ENCODE results near the gene PHAF1. TPM values are rescaled to one million over a fixed set of nuclear protein-coding genes. Genes with fewer than 3 reads are reported as not detected.

The PHAF1 gene
- total and polyA plus RNA-seq, 2 donors (not counting 1 experiment from before 2014, with no cell fraction given): 18.8 to 20.7 TPM

- H3K4me3 ChIP-seq (ENCODE audit: control extremely low read depth in 1 of 5, extremely low read depth in 1 of 5, insufficient read depth in 1 of 5, low read depth in 2 of 5, low read length in 4 of 5): no peak overlapping the region
- Mint-ChIP-seq H3K4me3 (no peak overlapping the region), H3K9me3 (ENCODE audit: insufficient read depth) (no peaks in the 10 kb centered on the region), H3K4me1 (peaks cover 40% of the 10 kb centered on the region), H3K27me3 (peaks cover 58% of the 10 kb centered on the region), H3K27ac (no peak overlapping the region)
- no peak for DNase-seq
- peaks cover 0 to 95% (median 64%) of the 10 kb centered on the region in 4 experiments for H3K27me3 ChIP-seq (replicated peaks in 1 of 4; ENCODE audit: control extremely low read depth in 1 of 4, control insufficient read depth in 3 of 4, insufficient read depth in 4 of 4, low read length in 3 of 4)
- CTCF ChIA-PET: no interaction called here
- TF ChIP-seq EZH2 (IDR thresholded peaks at IDR 0.05; ENCODE audit: borderline replicate concordance, insufficient read depth, low read depth, low read length, poor library complexity, severe bottlenecking): no peak
- no peak for TF ChIP-seq CTCF (IDR thresholded peaks at IDR 0.05)
- no peak for ATAC-seq (ENCODE audit: low read depth)
- no peak overlapping the region for H3K9ac ChIP-seq (ENCODE audit: low read length)
- H3K36me3 ChIP-seq (replicated peaks in 1 of 2; ENCODE audit: control extremely low read depth in 1 of 2, control insufficient read depth in 1 of 2, extremely low read depth in 1 of 2, insufficient read depth in 2 of 2, low read length in 1 of 2): no peaks in the 10 kb centered on the region
- H4K20me1 ChIP-seq (ENCODE audit: control insufficient read depth, insufficient read depth, low read length, poor library complexity, severe bottlenecking): peaks cover 20% of the 10 kb centered on the region
- H3K4me1 ChIP-seq (ENCODE audit: control insufficient read depth in 2 of 2, insufficient read depth in 2 of 2, low read length in 2 of 2): peaks cover 56 to 64% of the 10 kb centered on the region in 2 donors
- H2AFZ ChIP-seq (ENCODE audit: insufficient read depth, low read depth, low read length, poor library complexity, severe bottlenecking): no peak overlapping the region
- no peaks in the 10 kb centered on the region for H3K79me2 ChIP-seq (ENCODE audit: control insufficient read depth, insufficient read depth, low read length)
- 37% methylated on average over 14 of the region's 18 CpGs for WGBS (ENCODE audit: insufficient coverage)
- POLR2A ChIA-PET: interaction anchor here (0.6 kb wide), 2 partner anchors 26 to 131 kb away, joined by 3 to 4 read pairs; no protein-coding TSS in a partner anchor
- intact Hi-C loops (cut with micrococcal nuclease): no loop called here
- peaks cover 0 to 47% (median 0%) of the 10 kb centered on the region in 3 donors for H3K9me3 ChIP-seq (ENCODE audit: control extremely low read depth in 1 of 3, control insufficient read depth in 2 of 3, insufficient read depth in 1 of 3, low read length in 2 of 3)
- H3K4me2 ChIP-seq (replicated peaks; ENCODE audit: low read depth, low read length, poor library complexity, severe bottlenecking): no peak overlapping the region
- no peak overlapping the region for H3K27ac ChIP-seq (ENCODE audit: low read length in 2 of 2)
These were observed 56.4 kb downstream of the PHAF1 start for GRCh38 chr16:67166110-67166547.

- Histone ChIP-seq H3K9ac (ENCODE audit: low read length) (no peak overlapping the region), H3K79me2 (ENCODE audit: control insufficient read depth, insufficient read depth, low read length) (no peaks in the 10 kb centered on the region), H3K4me2 (replicated peaks; ENCODE audit: low read depth, low read length, poor library complexity, severe bottlenecking) (no peak overlapping the region), H3K27ac (ENCODE audit: low read length in 2 of 2) (no peak overlapping the region), H3K4me1 (ENCODE audit: control insufficient read depth in 2 of 2, insufficient read depth in 2 of 2, low read length in 2 of 2) (peaks cover 51 to 62% of the 10 kb centered on the region in 2 donors), H3K4me3 (ENCODE audit: control extremely low read depth in 1 of 5, extremely low read depth in 1 of 5, insufficient read depth in 1 of 5, low read depth in 2 of 5, low read length in 4 of 5) (no peak overlapping the region), H2AFZ (ENCODE audit: insufficient read depth, low read depth, low read length, poor library complexity, severe bottlenecking) (no peak overlapping the region), H3K27me3 (replicated peaks in 1 of 4; ENCODE audit: control extremely low read depth in 1 of 4, control insufficient read depth in 3 of 4, insufficient read depth in 4 of 4, low read length in 3 of 4) (peaks cover 0 to 95% (median 67%) of the 10 kb centered on the region in 4 experiments), H3K9me3 (ENCODE audit: control extremely low read depth in 1 of 3, control insufficient read depth in 2 of 3, insufficient read depth in 1 of 3, low read length in 2 of 3) (peaks cover 0 to 42% (median 0%) of the 10 kb centered on the region in 3 donors), H3K36me3 (replicated peaks in 1 of 2; ENCODE audit: control extremely low read depth in 1 of 2, control insufficient read depth in 1 of 2, extremely low read depth in 1 of 2, insufficient read depth in 2 of 2, low read length in 1 of 2) (no peaks in the 10 kb centered on the region), H4K20me1 (ENCODE audit: control insufficient read depth, insufficient read depth, low read length, poor library complexity, severe bottlenecking) (peaks cover 15% of the 10 kb centered on the region)
- H3K9me3 Mint-ChIP-seq (ENCODE audit: insufficient read depth): no peaks in the 10 kb centered on the region
- POLR2A ChIA-PET: no interaction called here
- no peak overlapping the region for H3K4me3 Mint-ChIP-seq
- H3K27ac Mint-ChIP-seq: no peak overlapping the region
- CTCF ChIA-PET: no interaction called here
- WGBS (ENCODE audit: insufficient coverage): 78% methylated on average over 4 of the region's 5 CpGs
- ATAC-seq (ENCODE audit: low read depth) (no peak), DNase-seq (no peak)
- TF ChIP-seq CTCF (IDR thresholded peaks at IDR 0.05) (no peak), EZH2 (IDR thresholded peaks at IDR 0.05; ENCODE audit: borderline replicate concordance, insufficient read depth, low read depth, low read length, poor library complexity, severe bottlenecking) (no peak)
- intact Hi-C loops (cut with micrococcal nuclease): no loop called here
- H3K27me3 Mint-ChIP-seq: peaks cover 61% of the 10 kb centered on the region
- peaks cover 42% of the 10 kb centered on the region for H3K4me1 Mint-ChIP-seq
These were observed 56.9 kb downstream of the PHAF1 start for GRCh38 chr16:67166598-67167168.
